Esophagus muscularis mucosa (tissue), 4 donors: ENCODE measurements around the gene ANKRD27. TPM values are rescaled to one million over a fixed set of nuclear protein-coding genes. Genes with fewer than 3 reads are reported as not detected.
"Not testable (repeated sequence)": the region's sequence is repeated elsewhere in the genome, so short reads cannot be mapped to it uniquely, and the experiment has no call there.

Source experiments
- DNase-seq: peaks from one replicate; pipeline ENCODE4 v3.0.0-alpha.2; 2017; ENCODE audit errors: extremely low spot score
- H3K27ac ChIP-seq, 4 donors: fragments of 200-600 bp; sonication (generic); replicated peaks in 1 of 4; 1 replicate in 3 of 4; 2 replicates in 1 of 4; pipeline ENCODE4 v1.5.1; 2016 to 2019; ENCODE audit warnings: mild to moderate bottlenecking in 1 of 4
- H3K27me3 ChIP-seq, 4 donors: fragments of 200-600 bp; sonication (generic); one replicate each; pipeline versions ENCODE4 v1.5.1 to v1.6.0; 2016 to 2019
- H3K36me3 ChIP-seq, 4 donors: fragments of 200-600 bp; sonication (generic); one replicate each; pipeline ENCODE4 v1.5.1; 2016 to 2019
- H3K4me1 ChIP-seq, 4 donors: fragments of 200-600 bp; sonication (generic); one replicate each; pipeline ENCODE4 v1.5.1; 2016 to 2019
- H3K4me3 ChIP-seq, 4 donors: fragments of 200-600 bp; sonication (generic); 1 replicate in 2 of 4; 2 replicates in 2 of 4; pipeline ENCODE4 v1.5.1; 2016 to 2019; ENCODE audit warnings: mild to moderate bottlenecking in 4 of 4, moderate library complexity in 1 of 4
- H3K9me3 ChIP-seq, 4 donors: fragments of 200-600 bp; sonication (generic); 1 replicate in 3 of 4; 2 replicates in 1 of 4; pipeline ENCODE4 v1.5.1; 2016 to 2019
- CTCF ChIP-seq, 3 experiments: fragments of 200-600 bp in 2 of 3; fragments of 450-650 bp in 1 of 3; sonication (generic) in 2 of 3; IDR thresholded peaks; one replicate each; pipeline ENCODE4 v1.5.1; 2017 to 2019; ENCODE audit warnings: antibody characterized with exemption in 3 of 3, mild to moderate bottlenecking in 2 of 3, moderate library complexity in 1 of 3
- EP300 ChIP-seq: sonication (generic); formaldehyde crosslinking; IDR thresholded peaks from one replicate; pipeline ENCODE4 v1.6.1; 2017; ENCODE audit warnings: antibody characterized with exemption
- POLR2A ChIP-seq: fragments of 450-650 bp; IDR thresholded peaks from one replicate; pipeline ENCODE4 v1.6.1; 2017; ENCODE audit warnings: antibody characterized with exemption, moderate library complexity, mild to moderate bottlenecking, low read depth
- POLR2AphosphoS5 ChIP-seq, 2 donors: sonication (generic); formaldehyde crosslinking; IDR thresholded peaks; one replicate each; pipeline ENCODE4 v1.6.1; 2017; ENCODE audit warnings: antibody characterized with exemption in 2 of 2
- WGBS: methylation state at CpG from one replicate; pipeline ENCODE4 v1.1.5; 2018; 5-methylcytosine and 5-hydroxymethylcytosine counted together
- intact Hi-C: fragments of 100-400 bp; cut with DNase I; formaldehyde crosslinking; loops from one replicate; pipeline ENCODE4 v1.15.1; 2023
- total RNA-seq, 4 donors: library from RNA; depleted of rRNA; stranded (reverse); fragments of >200 nt; gene quantifications; one replicate each; pipeline versions ENCODE4 v1.1.0 to v1.2.1, GENCODE V29; 2016

ANKRD27 gene
- total RNA-seq, 4 donors from 2014 or later: 43.2 to 58.1 (median 46.8) TPM

GRCh38 chr19:32702010-32702409, 27.0 kb upstream of the ANKRD27 start:
- TF ChIP-seq POLR2A (no peak), POLR2AphosphoS5 (IDR thresholded peaks at IDR 0.05) (no peak), EP300 (no peak), CTCF (IDR thresholded peaks at IDR 0.05) (no peak)
- DNase-seq: no peak
- no peak overlapping the region for H3K4me3 ChIP-seq
- H3K4me1 ChIP-seq: peaks cover 0 to 10% (median 8%) of the 10 kb centered on the region in 4 donors
- peaks cover 9 to 36% (median 29%) of the 10 kb centered on the region in 4 donors for H3K36me3 ChIP-seq
- WGBS: 74% methylated on average over 5 of the region's 5 CpGs
- intact Hi-C loops: no loop called here
- peaks cover 0 to 12% (median 10%) of the 10 kb centered on the region in 4 donors for H3K9me3 ChIP-seq
- no peaks in the 10 kb centered on the region for H3K27me3 ChIP-seq
- H3K27ac ChIP-seq: no peak overlapping the region

GRCh38 chr19:32700129-32700528, 25.1 kb upstream of the ANKRD27 start:
- H3K27me3 ChIP-seq, H3K4me3 ChIP-seq, intact Hi-C loops, DNase-seq, H3K27ac ChIP-seq: not testable (repeated sequence)
- H3K9me3 ChIP-seq: peaks cover 0 to 12% (median 10%) of the 10 kb centered on the region in 4 donors
- 92% methylated on average over 7 of the region's 7 CpGs for WGBS
- H3K36me3 ChIP-seq: peaks cover 9 to 36% (median 32%) of the 10 kb centered on the region in 4 donors
- peaks cover 6 to 27% (median 24%) of the 10 kb centered on the region in 4 donors for H3K4me1 ChIP-seq

- Histone ChIP-seq H3K4me1 (peaks cover 28 to 50% (median 47%) of the 10 kb centered on the region in 4 donors), H3K36me3 (peaks cover 6 to 25% (median 25%) of the 10 kb centered on the region in 4 donors)
- intact Hi-C loops, H3K4me3 ChIP-seq, H3K27me3 ChIP-seq, H3K9me3 ChIP-seq, H3K27ac ChIP-seq, DNase-seq: not testable (repeated sequence)
- WGBS: 92% methylated on average over 3 of the region's 3 CpGs
Measured at GRCh38 chr19:32696771-32697170, 21.8 kb upstream of the ANKRD27 start.

- DNase-seq, H3K27ac ChIP-seq, H3K27me3 ChIP-seq, H3K9me3 ChIP-seq, intact Hi-C loops, H3K4me3 ChIP-seq: not testable (repeated sequence)
- 65% methylated on average over 6 of the region's 6 CpGs for WGBS
- Histone ChIP-seq H3K36me3 (peaks cover 6 to 24% (median 23%) of the 10 kb centered on the region in 4 donors), H3K4me1 (peaks cover 33 to 60% (median 55%) of the 10 kb centered on the region in 4 donors)
Measured at GRCh38 chr19:32695506-32695905, 20.5 kb upstream of the ANKRD27 start.

- DNase-seq, H3K27me3 ChIP-seq, intact Hi-C loops, H3K27ac ChIP-seq, H3K9me3 ChIP-seq, H3K4me3 ChIP-seq: not testable (repeated sequence)
- 51% methylated on average over 2 of the region's 2 CpGs for WGBS
- peaks cover 6 to 18% (median 17%) of the 10 kb centered on the region in 4 donors for H3K36me3 ChIP-seq
- peaks cover 33 to 61% (median 56%) of the 10 kb centered on the region in 4 donors for H3K4me1 ChIP-seq
Measured at GRCh38 chr19:32694851-32695250, 19.9 kb upstream of the ANKRD27 start.

GRCh38 chr19:32694316-32694715, 19.3 kb upstream of the ANKRD27 start:
- peaks cover 33 to 61% (median 56%) of the 10 kb centered on the region in 4 donors for H3K4me1 ChIP-seq
- DNase-seq, H3K27ac ChIP-seq, H3K27me3 ChIP-seq, H3K9me3 ChIP-seq, intact Hi-C loops: not testable (repeated sequence)
- H3K4me3 ChIP-seq: peak overlapping the region in 1 of 4 donors; percentile 89
- H3K36me3 ChIP-seq: peaks cover 3 to 14% (median 11%) of the 10 kb centered on the region in 4 donors
- 91% methylated on average over 2 of the region's 2 CpGs for WGBS

GRCh38 chr19:32693151-32694108, 18.4 kb upstream of the ANKRD27 start:
- H3K9me3 ChIP-seq, H3K27ac ChIP-seq, intact Hi-C loops, DNase-seq, H3K36me3 ChIP-seq, H3K27me3 ChIP-seq: not testable (repeated sequence)
- Histone ChIP-seq H3K4me3 (peak overlapping the region; percentile 72 to 90 (median 88)), H3K4me1 (peaks cover 33 to 61% (median 56%) of the 10 kb centered on the region in 4 donors)
- 89% methylated on average over 17 of the region's 20 CpGs for WGBS
